Measurements from ENCODE around the gene FAM200C.
A peak's percentile ranks its signal among the peaks of the same experiment; 100 is the strongest.

Gene FAM200C

DNA sequence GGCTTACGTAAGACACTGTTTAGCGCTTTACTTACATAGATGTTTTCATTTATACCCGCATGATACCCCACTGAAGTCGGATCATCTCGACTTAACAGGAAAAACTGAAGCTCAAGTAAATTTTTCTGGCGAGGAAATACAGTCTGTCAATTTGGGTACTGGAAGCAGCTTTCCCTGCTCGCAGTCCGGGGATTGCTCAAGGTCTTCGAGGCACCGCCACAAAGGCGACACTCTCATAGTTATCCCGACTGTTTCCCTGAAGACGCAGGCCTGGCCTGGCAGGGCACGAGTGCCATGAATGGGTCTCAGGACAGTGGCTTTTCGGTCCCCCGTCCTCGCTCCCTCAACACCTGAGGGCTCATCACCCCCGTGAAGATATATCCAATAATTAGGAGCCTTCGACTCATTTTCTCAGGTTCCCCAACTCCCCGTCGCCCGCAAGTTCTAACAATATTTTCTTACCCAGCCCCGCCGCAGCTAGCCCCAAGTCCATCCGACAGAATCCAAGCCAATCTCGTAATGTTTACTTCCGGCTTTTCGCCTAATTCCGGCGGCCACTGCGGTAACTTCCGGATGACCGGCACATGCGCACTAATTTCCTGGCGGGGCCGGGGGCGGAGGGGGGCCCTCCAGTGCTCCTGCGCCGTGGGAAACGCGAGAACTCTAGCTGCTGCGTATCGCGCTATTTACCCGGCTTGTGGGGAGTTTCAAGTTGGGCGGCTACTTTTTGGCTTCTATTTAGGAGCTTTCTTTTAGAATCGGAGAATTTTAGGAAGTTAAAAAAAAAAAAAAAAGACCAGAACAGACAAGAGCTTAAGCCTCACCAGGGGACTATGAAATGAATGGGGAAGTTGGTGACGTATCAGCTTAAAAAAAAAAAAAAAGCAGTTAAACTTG, 19.0 kb upstream of the FAM200C start, which contains the start of gene SLU7:
SLU7 (minus strand) TSS at position 521 of the 897 bp plus-strand sequence. CDS start 3,787 bp downstream, outside the sequence.
- Histone ChIP-seq H3K4me3 (ENCODE audit: low read depth in 1 of 2, low read length in 2 of 2) (peak within 1 kb of the TSS; percentile 97 to 99), H3K9ac (ENCODE audit: low read length) (peak within 1 kb of the TSS; percentile 93), H3K27me3 (ENCODE audit: control insufficient read depth in 1 of 2, insufficient read depth in 2 of 2, low read length in 2 of 2) (no peaks in the 10 kb centered on the region), H3K36me3 (ENCODE audit: insufficient read depth, low read length) (peaks cover 4% of the 10 kb centered on the region), H3K4me1 (ENCODE audit: insufficient read depth, low read length) (peaks cover 34% of the 10 kb centered on the region), H3K27ac (ENCODE audit: low read depth, low read length) (peak within 1 kb of the TSS; percentile 98), H3K9me3 (ENCODE audit: low read length) (no peaks in the 10 kb centered on the region)

DNA sequence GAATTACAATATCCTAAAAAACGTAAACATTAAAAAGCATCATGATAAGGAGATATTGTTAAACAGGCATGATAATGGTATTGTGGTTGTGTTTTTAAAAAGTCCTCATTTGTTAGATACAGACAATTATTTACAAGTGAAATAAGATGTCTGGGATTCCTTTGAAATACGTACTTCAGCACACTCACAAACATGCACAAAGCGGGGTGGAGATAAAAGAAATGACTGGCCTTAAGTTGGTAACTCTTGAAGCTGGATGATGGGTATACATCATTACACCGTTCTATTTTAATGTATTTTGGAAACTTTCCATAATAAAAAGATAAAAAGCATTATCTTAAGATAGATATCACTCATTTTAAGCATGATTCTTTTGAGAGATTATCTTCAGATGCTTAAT, 1.0 kb downstream of the FAM200C start:
- peaks cover 13% of the 10 kb centered on the region for H3K36me3 ChIP-seq (ENCODE audit: insufficient read depth, low read length)
- H3K9ac ChIP-seq (ENCODE audit: low read length), result peak overlapping the region; percentile 86
- no peaks in the 10 kb centered on the region for H3K9me3 ChIP-seq (ENCODE audit: low read length)
- H3K4me1 ChIP-seq (ENCODE audit: insufficient read depth, low read length), result peaks cover 19% of the 10 kb centered on the region
- peak overlapping the region; percentile 53 to 85 for H3K4me3 ChIP-seq (ENCODE audit: low read depth in 1 of 2, low read length in 2 of 2)
- H3K27me3 ChIP-seq (ENCODE audit: control insufficient read depth in 1 of 2, insufficient read depth in 2 of 2, low read length in 2 of 2), result no peaks in the 10 kb centered on the region
- H3K27ac ChIP-seq (ENCODE audit: low read depth, low read length), result no peak overlapping the region

DNA sequence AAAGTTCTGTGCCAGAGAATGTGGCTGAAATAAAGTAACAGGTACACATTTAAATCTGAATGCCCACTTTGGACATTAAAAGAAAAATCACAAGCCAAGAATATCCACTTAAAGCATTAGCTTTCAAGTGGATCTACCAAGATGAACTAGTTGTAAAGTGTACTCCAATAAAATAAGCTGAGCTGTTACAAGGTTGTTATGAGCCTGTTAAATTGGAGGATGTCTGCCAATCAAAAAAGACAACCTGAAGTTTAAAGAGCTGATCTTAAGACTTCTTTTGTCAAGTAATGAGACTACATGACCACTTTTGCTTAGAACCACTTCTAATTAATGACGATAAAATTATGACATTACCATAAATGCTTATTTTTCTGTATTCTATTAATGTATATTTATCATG, 2.4 kb downstream of the FAM200C start:
- Histone ChIP-seq H3K4me1 (ENCODE audit: insufficient read depth, low read length) (peaks cover 19% of the 10 kb centered on the region), H3K4me3 (ENCODE audit: low read depth in 1 of 2, low read length in 2 of 2) (no peak overlapping the region), H3K36me3 (ENCODE audit: insufficient read depth, low read length) (peaks cover 4% of the 10 kb centered on the region), H3K27ac (ENCODE audit: low read depth, low read length) (no peak overlapping the region), H3K9me3 (ENCODE audit: low read length) (no peaks in the 10 kb centered on the region), H3K9ac (ENCODE audit: low read length) (no peak overlapping the region), H3K27me3 (ENCODE audit: control insufficient read depth in 1 of 2, insufficient read depth in 2 of 2, low read length in 2 of 2) (no peaks in the 10 kb centered on the region)

DNA sequence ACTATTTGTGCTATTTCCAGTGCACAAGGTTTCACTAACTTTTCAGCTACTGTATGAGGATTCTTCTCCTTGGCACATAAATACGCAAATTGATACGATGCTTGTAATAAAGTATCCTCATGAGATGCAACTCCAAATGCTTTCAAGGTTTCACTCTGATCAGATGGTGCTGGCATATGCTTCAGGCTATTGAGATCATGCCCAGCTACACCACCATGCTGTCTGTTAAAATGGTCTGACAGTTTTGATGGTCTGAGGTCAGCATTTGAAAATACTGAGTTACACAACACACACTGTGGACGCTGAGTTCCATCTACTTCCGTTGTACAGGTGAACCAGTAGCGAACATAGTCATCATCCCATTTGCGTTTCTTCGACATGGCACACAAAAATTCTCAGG, 4.7 kb downstream of the FAM200C start:
- Histone ChIP-seq H3K27ac (ENCODE audit: low read depth, low read length) (no peak overlapping the region), H3K27me3 (ENCODE audit: control insufficient read depth in 1 of 2, insufficient read depth in 2 of 2, low read length in 2 of 2) (no peaks in the 10 kb centered on the region), H3K4me3 (ENCODE audit: low read depth in 1 of 2, low read length in 2 of 2) (no peak overlapping the region), H3K4me1 (ENCODE audit: insufficient read depth, low read length) (peaks cover 14% of the 10 kb centered on the region), H3K9ac (ENCODE audit: low read length) (no peak overlapping the region), H3K36me3 (ENCODE audit: insufficient read depth, low read length) (peaks cover 4% of the 10 kb centered on the region), H3K9me3 (ENCODE audit: low read length) (no peaks in the 10 kb centered on the region)

DNA sequence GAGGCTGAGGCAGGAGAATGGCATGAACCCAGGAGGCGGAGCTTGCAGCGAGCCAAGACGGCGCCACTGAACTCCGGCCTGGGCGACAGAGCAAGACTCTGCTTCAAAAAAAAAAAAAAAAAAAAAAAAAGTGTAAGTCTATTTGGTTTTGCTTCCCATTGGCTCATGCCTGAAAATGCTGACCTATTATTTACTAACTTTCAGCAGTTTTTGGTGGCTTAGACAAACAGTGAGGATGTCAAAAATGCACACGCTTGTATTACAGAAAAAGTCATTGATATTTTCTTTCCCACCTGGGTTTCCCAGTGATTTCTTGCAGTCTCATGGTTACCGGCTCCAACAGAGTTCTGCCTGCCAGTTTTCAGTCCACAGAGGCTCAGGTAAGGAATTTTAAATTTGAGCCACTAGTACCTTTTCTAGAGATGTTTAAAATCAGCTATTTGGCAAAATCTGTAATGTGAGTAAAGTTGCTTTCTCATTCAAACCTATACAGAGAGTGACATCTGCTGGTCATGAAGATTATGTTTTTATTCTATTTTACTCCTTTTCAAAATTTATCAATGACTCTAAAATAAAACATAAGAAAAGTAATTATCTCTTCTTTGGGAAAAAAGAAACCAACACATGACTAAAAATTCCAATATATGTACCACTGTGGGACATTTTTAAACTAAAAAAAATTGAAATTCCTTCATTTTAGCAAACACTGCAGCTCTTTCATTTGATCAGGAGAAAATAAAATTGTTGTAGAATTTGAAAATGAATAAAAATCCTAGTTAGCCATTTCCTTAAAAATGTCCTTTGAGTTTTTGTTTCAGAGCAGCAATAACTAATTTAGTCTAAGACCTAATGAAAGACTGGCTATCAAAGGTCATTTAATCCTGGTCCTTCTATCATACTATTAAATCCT, 8.8 kb downstream of the FAM200C start:
- Histone ChIP-seq H3K27me3 (ENCODE audit: control insufficient read depth in 1 of 2, insufficient read depth in 2 of 2, low read length in 2 of 2) (no peaks in the 10 kb centered on the region), H3K4me1 (ENCODE audit: insufficient read depth, low read length) (no peaks in the 10 kb centered on the region), H3K4me3 (ENCODE audit: low read depth in 1 of 2, low read length in 2 of 2) (no peak overlapping the region), H3K9ac (ENCODE audit: low read length) (no peak overlapping the region), H3K27ac (ENCODE audit: low read depth, low read length) (no peak overlapping the region), H3K9me3 (ENCODE audit: low read length) (no peaks in the 10 kb centered on the region), H3K36me3 (ENCODE audit: insufficient read depth, low read length) (peaks cover 4% of the 10 kb centered on the region)

DNA sequence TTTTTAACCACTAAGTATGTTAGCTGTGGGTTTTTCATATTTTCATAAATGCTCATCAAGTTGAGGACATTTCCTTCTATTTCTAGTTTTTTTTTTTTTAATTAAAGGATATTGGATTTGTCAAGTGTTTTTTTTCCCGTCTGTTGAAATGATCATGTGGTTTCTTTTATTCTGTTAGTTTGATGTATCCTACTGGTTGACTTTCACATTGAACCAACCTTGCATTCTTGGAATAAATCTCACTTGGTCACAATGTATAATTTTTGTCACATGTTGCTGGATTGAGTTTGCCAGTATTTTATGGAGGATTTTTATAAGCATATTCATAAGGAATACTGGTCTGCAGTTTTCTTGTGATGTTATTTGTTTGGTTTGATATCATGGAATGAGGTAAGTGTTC, 12.4 kb downstream of the FAM200C start:
- no peak overlapping the region for H3K4me3 ChIP-seq (ENCODE audit: low read depth in 1 of 2, low read length in 2 of 2)
- H3K4me1 ChIP-seq (ENCODE audit: insufficient read depth, low read length), result no peaks in the 10 kb centered on the region
- H3K36me3 ChIP-seq (ENCODE audit: insufficient read depth, low read length), result no peaks in the 10 kb centered on the region
- H3K9me3 ChIP-seq (ENCODE audit: low read length), result no peaks in the 10 kb centered on the region
- H3K27ac ChIP-seq (ENCODE audit: low read depth, low read length), result no peak overlapping the region
- no peaks in the 10 kb centered on the region for H3K27me3 ChIP-seq (ENCODE audit: control insufficient read depth in 1 of 2, insufficient read depth in 2 of 2, low read length in 2 of 2)
- no peak overlapping the region for H3K9ac ChIP-seq (ENCODE audit: low read length)

DNA sequence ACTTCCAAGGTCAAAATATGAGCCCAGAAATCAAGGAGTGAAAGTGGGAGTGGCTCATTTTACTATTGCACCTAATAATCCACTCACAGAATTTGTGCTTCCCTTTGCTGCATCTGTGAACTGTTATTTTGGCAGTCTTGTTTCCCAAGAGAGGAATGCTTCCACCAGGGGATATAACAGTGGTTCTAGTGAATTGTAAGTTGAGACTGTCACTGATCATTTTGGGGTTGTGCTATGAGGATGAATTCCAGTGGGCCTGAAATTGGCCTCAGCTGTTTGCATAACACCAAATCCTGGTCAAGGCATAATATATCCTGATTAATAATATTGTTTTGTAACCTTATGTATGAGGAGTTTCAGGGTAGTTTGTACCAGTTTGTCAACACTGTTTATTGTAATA, 14.4 kb downstream of the FAM200C start:
- no peak overlapping the region for H3K27ac ChIP-seq (ENCODE audit: low read depth, low read length)
- no peaks in the 10 kb centered on the region for H3K9me3 ChIP-seq (ENCODE audit: low read length)
- no peak overlapping the region for H3K9ac ChIP-seq (ENCODE audit: low read length)
- no peak overlapping the region for H3K4me3 ChIP-seq (ENCODE audit: low read depth in 1 of 2, low read length in 2 of 2)
- no peaks in the 10 kb centered on the region for H3K36me3 ChIP-seq (ENCODE audit: insufficient read depth, low read length)
- H3K27me3 ChIP-seq (ENCODE audit: control insufficient read depth in 1 of 2, insufficient read depth in 2 of 2, low read length in 2 of 2), result no peaks in the 10 kb centered on the region
- no peaks in the 10 kb centered on the region for H3K4me1 ChIP-seq (ENCODE audit: insufficient read depth, low read length)

DNA sequence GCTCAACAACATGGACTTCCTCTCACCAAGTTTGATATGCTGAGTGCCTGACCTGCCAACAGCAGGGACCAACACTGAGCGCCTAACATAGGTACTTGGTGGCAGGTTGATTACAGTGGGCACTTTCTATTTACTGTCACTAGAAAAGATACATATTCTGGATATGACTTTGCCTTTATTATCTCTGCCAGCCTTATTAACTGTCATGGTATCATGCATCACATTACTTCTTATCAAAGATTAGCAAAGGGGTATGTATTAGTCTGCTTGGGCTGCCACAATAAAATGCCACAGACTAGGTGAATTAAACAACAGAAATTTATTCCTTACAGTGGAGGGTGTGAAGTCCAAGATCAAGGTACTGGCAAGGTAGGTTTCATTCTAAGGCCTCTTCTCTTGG, 15.2 kb downstream of the FAM200C start:
- Histone ChIP-seq H3K36me3 (ENCODE audit: insufficient read depth, low read length) (no peaks in the 10 kb centered on the region), H3K9me3 (ENCODE audit: low read length) (no peaks in the 10 kb centered on the region), H3K4me3 (ENCODE audit: low read depth in 1 of 2, low read length in 2 of 2) (no peak overlapping the region), H3K27ac (ENCODE audit: low read depth, low read length) (no peak overlapping the region), H3K27me3 (ENCODE audit: control insufficient read depth in 1 of 2, insufficient read depth in 2 of 2, low read length in 2 of 2) (no peaks in the 10 kb centered on the region), H3K4me1 (ENCODE audit: insufficient read depth, low read length) (no peaks in the 10 kb centered on the region), H3K9ac (ENCODE audit: low read length) (no peak overlapping the region)

DNA sequence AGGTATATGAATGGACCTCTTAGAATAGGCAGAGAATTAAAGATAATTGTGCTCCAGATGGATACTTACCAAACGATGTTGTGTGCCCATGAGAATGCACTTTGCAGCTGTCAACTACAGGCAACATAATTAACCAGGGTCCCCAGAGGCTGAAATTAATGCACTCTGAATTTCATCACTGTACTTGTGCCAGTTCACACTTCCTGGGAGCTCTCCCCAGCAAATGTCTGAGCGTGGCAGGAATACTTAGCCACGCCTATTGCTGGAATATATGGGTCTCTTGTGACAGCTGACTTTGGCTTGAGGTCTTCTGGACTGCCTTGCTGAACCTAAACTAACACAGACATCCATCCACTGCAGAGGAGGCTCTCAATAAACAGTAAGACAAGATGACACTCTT, 17.5 kb downstream of the FAM200C start:
- no peaks in the 10 kb centered on the region for H3K4me1 ChIP-seq (ENCODE audit: insufficient read depth, low read length)
- H3K27ac ChIP-seq (ENCODE audit: low read depth, low read length), result no peak overlapping the region
- no peaks in the 10 kb centered on the region for H3K27me3 ChIP-seq (ENCODE audit: control insufficient read depth in 1 of 2, insufficient read depth in 2 of 2, low read length in 2 of 2)
- no peaks in the 10 kb centered on the region for H3K36me3 ChIP-seq (ENCODE audit: insufficient read depth, low read length)
- no peaks in the 10 kb centered on the region for H3K9me3 ChIP-seq (ENCODE audit: low read length)
- no peak overlapping the region for H3K4me3 ChIP-seq (ENCODE audit: low read depth in 1 of 2, low read length in 2 of 2)
- H3K9ac ChIP-seq (ENCODE audit: low read length), result no peak overlapping the region

DNA sequence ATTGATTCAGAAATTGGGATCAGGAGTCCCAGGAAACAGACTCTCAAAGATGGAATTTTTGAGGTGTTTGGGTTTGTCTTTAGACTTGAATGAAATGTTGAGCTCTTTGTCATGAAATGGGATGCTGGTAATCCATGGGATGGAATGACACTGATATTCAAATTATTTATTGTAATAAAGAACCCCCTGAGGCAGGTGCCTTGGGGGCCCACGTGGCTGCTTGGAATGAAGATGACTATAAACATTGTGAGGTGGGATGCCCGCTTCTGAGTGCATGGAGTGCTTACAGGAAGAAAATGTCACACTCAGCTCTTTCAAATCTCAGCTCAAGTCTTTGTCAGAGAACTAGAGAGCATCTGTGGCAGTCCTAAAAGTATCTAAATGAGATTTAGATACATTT, 19.8 kb downstream of the FAM200C start:
- Histone ChIP-seq H3K36me3 (ENCODE audit: insufficient read depth, low read length) (no peaks in the 10 kb centered on the region), H3K9ac (ENCODE audit: low read length) (no peak overlapping the region), H3K27me3 (ENCODE audit: control insufficient read depth in 1 of 2, insufficient read depth in 2 of 2, low read length in 2 of 2) (no peaks in the 10 kb centered on the region), H3K27ac (ENCODE audit: low read depth, low read length) (no peak overlapping the region), H3K9me3 (ENCODE audit: low read length) (no peaks in the 10 kb centered on the region), H3K4me3 (ENCODE audit: low read depth in 1 of 2, low read length in 2 of 2) (no peak overlapping the region), H3K4me1 (ENCODE audit: insufficient read depth, low read length) (no peaks in the 10 kb centered on the region)

DNA sequence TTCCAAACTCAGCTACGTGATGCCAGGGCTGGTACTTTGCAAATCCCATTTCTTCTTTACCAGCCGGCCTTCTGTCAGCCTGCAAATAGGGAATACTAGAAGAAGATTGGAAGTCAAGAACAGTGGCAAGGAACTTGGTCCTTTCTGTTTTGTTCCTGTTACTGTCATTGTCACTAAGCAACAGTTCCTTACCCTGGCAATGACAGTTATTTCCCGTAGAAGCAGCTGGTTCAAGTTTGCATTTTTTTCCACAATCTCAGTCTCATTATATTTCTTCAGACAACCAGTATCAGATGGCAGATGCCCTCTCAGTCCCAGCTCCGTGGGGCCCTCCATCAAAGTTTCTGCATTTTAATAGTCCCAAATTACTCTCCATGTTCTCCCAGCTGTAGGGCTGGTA, 20.3 kb downstream of the FAM200C start:
- H3K9ac ChIP-seq (ENCODE audit: low read length), result no peak overlapping the region
- H3K27me3 ChIP-seq (ENCODE audit: control insufficient read depth in 1 of 2, insufficient read depth in 2 of 2, low read length in 2 of 2), result no peaks in the 10 kb centered on the region
- no peaks in the 10 kb centered on the region for H3K9me3 ChIP-seq (ENCODE audit: low read length)
- no peak overlapping the region for H3K4me3 ChIP-seq (ENCODE audit: low read depth in 1 of 2, low read length in 2 of 2)
- no peak overlapping the region for H3K27ac ChIP-seq (ENCODE audit: low read depth, low read length)
- H3K4me1 ChIP-seq (ENCODE audit: insufficient read depth, low read length), result no peaks in the 10 kb centered on the region
- H3K36me3 ChIP-seq (ENCODE audit: insufficient read depth, low read length), result no peaks in the 10 kb centered on the region

Data from muscle layer of colon (tissue), 2 donors.